Neuronal stem cell (in vitro differentiated cells): ENCODE results near the gene SSBP4.

ENCODE experiments used
- DNase-seq: peaks from one replicate; pipeline ENCODE4 v3.0.0-alpha.2; 2013; ENCODE audit warnings: low spot score
- H2AFZ ChIP-seq: one replicate; pipeline ENCODE4 v1.6.1; 2013; ENCODE audit warnings: mild to moderate bottlenecking, low read length, inconsistent platforms
- H2AK5ac ChIP-seq: 2 replicates; pipeline ENCODE4 v1.6.1; 2013; ENCODE audit warnings: low read depth, mild to moderate bottlenecking, inconsistent platforms, low read length, moderate library complexity, mixed read lengths
- H2BK120ac ChIP-seq: 2 replicates; pipeline ENCODE4 v1.6.1; 2013; ENCODE audit warnings: low read depth, mild to moderate bottlenecking, inconsistent platforms, low read length, moderate library complexity, mixed read lengths
- H2BK12ac ChIP-seq: one replicate; pipeline ENCODE4 v1.6.1; 2013; ENCODE audit warnings: low read length, inconsistent platforms
- H2BK15ac ChIP-seq: 2 replicates; pipeline ENCODE4 v1.6.1; 2013; ENCODE audit warnings: mild to moderate bottlenecking, low read length, inconsistent platforms, mixed read lengths
- H2BK5ac ChIP-seq: one replicate; pipeline ENCODE4 v1.6.1; 2013; ENCODE audit warnings: inconsistent platforms, mild to moderate bottlenecking, low read length, moderate library complexity
- H3K14ac ChIP-seq: one replicate; pipeline ENCODE4 v1.6.1; 2013; ENCODE audit warnings: low read length, inconsistent platforms
- H3K18ac ChIP-seq: 2 replicates; pipeline ENCODE4 v1.6.1; 2013; ENCODE audit warnings: low read length, inconsistent platforms
- H3K23ac ChIP-seq: 2 replicates; pipeline ENCODE4 v1.6.1; 2013; ENCODE audit warnings: low read depth, mild to moderate bottlenecking, mixed read lengths, low read length, inconsistent platforms; ENCODE audit not compliant: poor library complexity
- H3K27ac ChIP-seq: replicated peaks from 3 replicates; pipeline ENCODE4 v1.5.1; 2013; ENCODE audit warnings: low read length, inconsistent platforms
- H3K27me3 ChIP-seq, 3 experiments: 2 replicates each; pipeline ENCODE4 v1.6.1; 2013; ENCODE audit warnings: low read length in 3 of 3, mild to moderate bottlenecking in 2 of 3, inconsistent platforms in 1 of 3, low read depth in 1 of 3, mixed read lengths in 1 of 3, moderate library complexity in 1 of 3; ENCODE audit not compliant: control insufficient read depth in 3 of 3, insufficient read depth in 3 of 3
- H3K36me3 ChIP-seq, 2 donors: replicated peaks in 1 of 2; 2 replicates each; pipeline ENCODE4 v1.6.1; 2013; ENCODE audit warnings: low read length in 2 of 2; ENCODE audit not compliant: control insufficient read depth in 2 of 2, insufficient read depth in 2 of 2
- H3K4ac ChIP-seq: 2 replicates; pipeline ENCODE4 v1.6.1; 2013; ENCODE audit warnings: inconsistent platforms, mild to moderate bottlenecking, low read length, moderate library complexity
- H3K4me1 ChIP-seq, 2 donors: 1 replicate in 1 of 2; 2 replicates in 1 of 2; pipeline ENCODE4 v1.6.1; 2013; ENCODE audit warnings: low read length in 2 of 2, low read depth in 1 of 2; ENCODE audit not compliant: control insufficient read depth in 2 of 2, insufficient read depth in 1 of 2
- H3K4me2 ChIP-seq: one replicate; pipeline ENCODE4 v1.6.1; 2013; ENCODE audit warnings: mild to moderate bottlenecking, low read length, inconsistent platforms; ENCODE audit not compliant: insufficient read depth, poor library complexity, severe bottlenecking
- H3K4me3 ChIP-seq, 2 donors: 2 replicates each; pipeline ENCODE4 v1.5.1; 2013; ENCODE audit warnings: low read length in 2 of 2, mild to moderate bottlenecking in 2 of 2, inconsistent platforms in 1 of 2, moderate library complexity in 1 of 2
- H3K79me1 ChIP-seq: one replicate; pipeline ENCODE4 v1.6.1; 2013; ENCODE audit warnings: low read depth, mild to moderate bottlenecking, inconsistent platforms, low read length, moderate library complexity
- H3K9ac ChIP-seq: one replicate; pipeline ENCODE4 v1.6.1; 2013; ENCODE audit warnings: mild to moderate bottlenecking, low read depth, low read length, inconsistent platforms; ENCODE audit not compliant: poor library complexity
- H3K9me3 ChIP-seq, 2 donors: replicated peaks in 1 of 2; 2 replicates each; pipeline versions ENCODE3 to v1.6.1; 2013; ENCODE audit warnings: low read length in 2 of 2, mild to moderate bottlenecking in 2 of 2, inconsistent platforms in 1 of 2, low read depth in 1 of 2, mixed read lengths in 1 of 2, moderate library complexity in 1 of 2; ENCODE audit not compliant: control insufficient read depth in 2 of 2, insufficient read depth in 1 of 2
- H4K8ac ChIP-seq: one replicate; pipeline ENCODE4 v1.6.1; 2013; ENCODE audit warnings: low read depth, mild to moderate bottlenecking, inconsistent platforms, low read length, moderate library complexity
- H4K91ac ChIP-seq: one replicate; pipeline ENCODE4 v1.6.1; 2013; ENCODE audit warnings: low read length, low read depth, mild to moderate bottlenecking, inconsistent platforms; ENCODE audit not compliant: poor library complexity
- WGBS, 2 donors: extraction: QIAGEN DNeasy Blood & Tissue Kit; methylation state at CpG; one replicate each; pipeline ENCODE4 v1.1.7; 2013; ENCODE audit warnings: missing lambda C conversion rate in 2 of 2, mixed read lengths in 1 of 2; ENCODE audit not compliant: insufficient read length in 2 of 2, insufficient replicate concordance in 1 of 2; ENCODE audit errors: extremely low coverage in 2 of 2; 5-methylcytosine and 5-hydroxymethylcytosine counted together

SSBP4 gene

DNA sequence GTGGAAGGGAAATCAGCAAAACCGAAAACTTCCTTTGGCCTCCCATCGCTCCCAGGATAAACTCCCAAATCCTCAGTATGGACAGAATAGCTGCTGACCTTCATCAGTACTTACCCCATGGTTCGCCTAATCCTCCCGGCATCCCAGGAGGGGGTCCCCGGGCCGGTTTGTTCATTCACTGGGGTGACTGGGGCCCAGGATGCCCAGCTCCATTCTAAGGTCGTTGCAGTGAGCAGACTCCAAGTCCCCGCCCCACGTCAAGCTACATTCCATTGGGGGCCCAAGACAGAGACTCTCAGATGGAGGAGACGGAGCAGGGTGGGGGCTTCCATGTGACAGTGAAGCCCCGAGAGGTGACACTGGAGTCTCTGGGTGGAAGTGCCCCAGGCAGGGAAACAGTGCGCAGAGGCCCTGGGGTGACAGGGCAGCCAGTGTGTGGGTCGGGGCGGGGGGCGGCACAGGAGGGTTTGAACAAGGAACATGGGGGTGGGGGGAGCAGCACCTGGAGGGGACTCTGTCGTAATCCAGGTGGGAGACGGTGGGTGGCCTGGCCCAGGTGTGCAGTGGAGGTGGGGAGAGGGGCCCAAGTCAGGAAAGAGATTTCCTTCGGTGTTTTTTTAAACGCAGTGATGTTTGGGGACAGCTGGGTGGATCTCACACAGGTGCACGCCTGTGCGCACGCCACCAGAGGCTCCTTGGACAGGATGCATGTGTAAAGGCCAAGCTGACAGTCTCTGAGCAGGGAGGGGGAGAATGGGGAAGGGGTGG, 5.1 kb downstream of the SSBP4 start:
- Histone ChIP-seq H3K18ac (peak overlapping the region; percentile 76), H3K4me3 (no peak overlapping the region), H2AFZ (no peak overlapping the region), H3K4me1 (peaks cover 27 to 58% of the 10 kb centered on the region in 2 donors), H4K8ac (no peak overlapping the region), H3K4me2 (peak overlapping the region; percentile 2), H3K9ac (no peak overlapping the region), H2AK5ac (peak overlapping the region; percentile 75), H3K27me3 (peaks cover 0 to 7% (median 0%) of the 10 kb centered on the region in 3 experiments), H3K4ac (no peak overlapping the region), H2BK12ac (no peak overlapping the region), H3K27ac (no peak overlapping the region), H3K79me1 (peaks cover 19% of the 10 kb centered on the region), H3K23ac (peak overlapping the region; percentile 23), H3K36me3 (peaks cover 0 to 22% of the 10 kb centered on the region in 2 donors), H3K9me3 (no peaks in the 10 kb centered on the region), H4K91ac (no peak overlapping the region), H3K14ac (no peak overlapping the region), H2BK15ac (peak overlapping the region; percentile 92), H2BK5ac (no peak overlapping the region), H2BK120ac (no peak overlapping the region)
- no CpG with 5 or more reads among the region's 22 CpGs for WGBS, 2 donors
- DNase-seq = no peak

DNA sequence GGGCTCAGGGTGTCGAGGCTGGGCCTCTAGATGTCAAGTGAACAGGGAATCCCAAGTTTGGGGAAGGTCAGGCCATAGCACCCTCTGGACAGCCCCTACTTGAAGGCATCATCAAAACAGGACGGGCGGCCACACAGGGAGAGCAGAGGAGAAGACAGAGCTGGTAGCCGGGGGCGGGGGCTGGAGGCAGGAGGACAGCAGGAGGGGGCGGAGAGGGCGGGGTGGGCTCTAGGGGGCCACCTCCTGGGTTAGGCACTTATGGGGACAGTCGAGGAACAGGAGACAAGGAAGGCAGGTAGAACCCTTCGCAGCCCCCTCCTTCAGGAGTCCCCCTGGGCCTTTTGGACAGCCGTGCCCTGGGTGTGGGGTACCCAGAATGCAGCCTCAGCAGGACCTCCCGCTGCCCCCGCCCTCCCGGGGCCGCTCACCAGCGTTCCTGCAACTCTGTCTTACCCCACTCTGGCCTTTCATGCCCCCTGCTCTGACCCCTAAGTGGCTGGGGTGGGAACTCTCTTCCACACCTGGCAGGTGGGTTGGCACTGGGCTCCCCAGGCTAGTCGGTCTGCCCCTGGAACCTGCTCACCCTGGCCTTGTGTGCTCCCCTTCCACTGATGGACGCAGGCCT, 5.8 kb downstream of the SSBP4 start:
- Histone ChIP-seq H3K36me3 (peaks cover 0 to 22% of the 10 kb centered on the region in 2 donors), H3K9me3 (no peaks in the 10 kb centered on the region), H4K91ac (no peak overlapping the region), H2AK5ac (peak overlapping the region; percentile 96), H3K27ac (no peak overlapping the region), H2BK12ac (peak overlapping the region; percentile 97), H4K8ac (peak overlapping the region; percentile 30), H3K4me1 (peaks cover 32 to 65% of the 10 kb centered on the region in 2 donors), H3K23ac (peak overlapping the region; percentile 20), H3K27me3 (peaks cover 0 to 4% (median 0%) of the 10 kb centered on the region in 3 experiments), H3K4me3 (no peak overlapping the region), H3K18ac (peak overlapping the region; percentile 76), H3K4ac (peak overlapping the region; percentile 55), H3K9ac (no peak overlapping the region), H3K14ac (no peak overlapping the region), H2BK5ac (no peak overlapping the region), H3K4me2 (no peak overlapping the region), H2BK15ac (peak overlapping the region; percentile 92), H3K79me1 (peaks cover 17% of the 10 kb centered on the region), H2AFZ (no peak overlapping the region), H2BK120ac (peak overlapping the region; percentile 50)
- no CpG with 5 or more reads among the region's 17 CpGs for WGBS, 2 donors
- DNase-seq = no peak

DNA sequence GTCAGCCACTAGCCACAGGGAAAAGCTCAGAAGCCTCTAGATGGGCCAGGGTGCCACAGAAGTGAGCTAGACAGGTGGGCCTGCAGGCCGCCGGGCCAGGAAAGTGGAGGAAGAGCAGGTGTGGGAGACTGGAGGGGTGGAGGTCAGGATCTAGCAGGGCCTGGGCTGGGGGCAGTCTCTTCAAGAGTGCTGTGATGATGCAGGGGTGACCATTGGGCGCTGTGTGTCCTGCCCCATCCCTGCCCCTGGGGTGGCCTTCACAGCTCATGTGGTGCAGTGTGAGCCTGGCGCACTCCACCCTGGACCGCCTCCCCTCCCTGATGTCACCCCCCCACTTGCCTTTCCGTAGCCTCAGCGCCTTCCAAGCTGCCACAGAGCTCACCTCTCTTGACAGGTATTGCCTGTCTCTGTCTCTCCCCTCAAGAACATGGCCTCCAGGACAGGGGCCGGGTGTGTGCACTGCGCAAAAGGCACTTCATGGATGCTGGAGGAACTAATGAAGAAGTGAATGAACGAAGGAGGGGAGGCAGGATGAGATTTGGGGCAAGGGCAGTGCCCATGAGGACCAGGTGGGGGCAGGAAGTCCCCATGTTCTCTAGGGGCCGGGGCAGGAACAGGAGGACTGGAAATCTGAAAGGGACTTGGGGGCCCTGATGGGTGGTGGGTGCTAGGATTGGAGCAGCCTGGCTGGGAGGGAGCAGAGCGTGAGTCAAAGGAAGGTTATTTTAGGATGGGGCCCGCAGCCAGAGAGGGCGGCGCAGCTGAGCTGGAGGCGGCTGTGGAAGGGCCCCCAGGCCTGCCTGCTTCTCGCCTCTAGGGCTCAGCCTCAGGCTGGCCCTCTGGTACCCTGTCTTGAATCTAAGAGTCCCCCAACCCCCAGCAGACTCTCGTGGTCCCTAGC, 6.6 kb downstream of the SSBP4 start:
- Histone ChIP-seq H2AK5ac (peak overlapping the region; percentile 96), H3K23ac (peak overlapping the region; percentile 73), H3K36me3 (peaks cover 0 to 28% of the 10 kb centered on the region in 2 donors), H3K9ac (no peak overlapping the region), H3K27me3 (no peaks in the 10 kb centered on the region), H2BK12ac (peak overlapping the region; percentile 97), H4K91ac (no peak overlapping the region), H3K4me3 (no peak overlapping the region), H3K18ac (peak overlapping the region; percentile 53), H4K8ac (no peak overlapping the region), H3K27ac (no peak overlapping the region), H3K79me1 (peaks cover 13% of the 10 kb centered on the region), H2BK120ac (peak overlapping the region; percentile 50), H3K9me3 (no peaks in the 10 kb centered on the region), H2AFZ (no peak overlapping the region), H2BK5ac (no peak overlapping the region), H2BK15ac (peak overlapping the region; percentile 69), H3K4ac (no peak overlapping the region), H3K4me1 (peaks cover 34 to 67% of the 10 kb centered on the region in 2 donors), H3K4me2 (no peak overlapping the region), H3K14ac (no peak overlapping the region)
- no peak for DNase-seq
- no CpG with 5 or more reads among the region's 18 CpGs for WGBS, 2 donors
